GM04504 (cell line): ENCODE measurements around the gene TMEM125.

Experiments
- DNase-seq: peaks from one replicate; pipeline ENCODE4 v3.0.0-alpha.2; 2012; ENCODE audit warnings: low read depth

Gene TMEM125

GRCh38 chr1:43312212-43312623, 42.4 kb downstream of the TMEM125 start:
- DNase-seq = no peak

GRCh38 chr1:43312663-43313515, 43.1 kb downstream of the TMEM125 start:
- no peak for DNase-seq

GRCh38 chr1:43313771-43314170, 44.0 kb downstream of the TMEM125 start:
- no peak for DNase-seq

GRCh38 chr1:43314233-43314632, 44.5 kb downstream of the TMEM125 start:
- no peak for DNase-seq

GRCh38 chr1:43315481-43315880, 45.7 kb downstream of the TMEM125 start:
- no peak for DNase-seq

- DNase-seq = no peak
These were observed 46.4 kb downstream of the TMEM125 start for GRCh38 chr1:43315963-43316737.

GRCh38 chr1:43316738-43317520, 47.1 kb downstream of the TMEM125 start:
- no peak for DNase-seq

GRCh38 chr1:43317817-43318471, 48.2 kb downstream of the TMEM125 start:
- DNase-seq = no peak

GRCh38 chr1:43318831-43319230, 49.0 kb downstream of the TMEM125 start:
- no peak for DNase-seq

GRCh38 chr1:43319288-43319687, 49.5 kb downstream of the TMEM125 start:
- DNase-seq = no peak

GRCh38 chr1:43319766-43320165, 50.0 kb downstream of the TMEM125 start:
- DNase-seq = no peak

- no peak for DNase-seq
These were observed 51.6 kb downstream of the TMEM125 start for GRCh38 chr1:43321331-43321891.

GRCh38 chr1:43322506-43322905, 52.7 kb downstream of the TMEM125 start:
- no peak for DNase-seq
